ENCODE data around the gene HORMAD2. TPM values are rescaled to one million over a fixed set of nuclear protein-coding genes. Genes with fewer than 3 reads are reported as not detected.

HORMAD2 gene
- total RNA-seq, 2 donors from 2014 or later: 0.12 TPM

DNA sequence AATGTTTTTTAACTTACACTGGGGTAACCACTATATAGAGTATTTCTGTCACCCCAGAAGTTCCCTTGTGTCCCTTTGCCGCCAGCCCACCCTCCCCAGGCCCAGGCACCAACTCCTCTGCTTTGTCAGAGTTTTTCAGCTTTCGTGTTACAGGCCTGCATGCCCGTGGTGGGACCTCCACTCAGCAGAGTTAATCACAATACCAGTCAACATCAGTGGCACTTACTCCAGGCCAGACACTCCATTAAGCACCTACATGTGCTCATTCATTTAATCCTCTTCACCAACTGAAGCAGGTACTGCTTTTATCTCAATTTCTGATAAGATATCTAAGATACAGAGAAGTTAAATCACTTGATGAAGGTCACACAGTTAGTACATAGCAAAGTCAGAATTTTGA, 103.0 kb downstream of the HORMAD2 start:
- no peaks in the 10 kb centered on the region for H3K36me3 Mint-ChIP-seq (ENCODE audit: insufficient read depth in 2 of 2)
- peak overlapping the region; percentile 97 for H3K27ac Mint-ChIP-seq
- H3K9me3 Mint-ChIP-seq: no peaks in the 10 kb centered on the region
- ATAC-seq (replicated peaks in 1 of 2) (no peak), DNase-seq (no peak)
- H3K27me3 Mint-ChIP-seq (ENCODE audit: low read depth): no peaks in the 10 kb centered on the region
- H3K4me1 Mint-ChIP-seq (ENCODE audit: low read depth): peaks cover 94% of the 10 kb centered on the region
- H3K4me3 Mint-ChIP-seq: peak overlapping the region; percentile 37 to 76

DNA sequence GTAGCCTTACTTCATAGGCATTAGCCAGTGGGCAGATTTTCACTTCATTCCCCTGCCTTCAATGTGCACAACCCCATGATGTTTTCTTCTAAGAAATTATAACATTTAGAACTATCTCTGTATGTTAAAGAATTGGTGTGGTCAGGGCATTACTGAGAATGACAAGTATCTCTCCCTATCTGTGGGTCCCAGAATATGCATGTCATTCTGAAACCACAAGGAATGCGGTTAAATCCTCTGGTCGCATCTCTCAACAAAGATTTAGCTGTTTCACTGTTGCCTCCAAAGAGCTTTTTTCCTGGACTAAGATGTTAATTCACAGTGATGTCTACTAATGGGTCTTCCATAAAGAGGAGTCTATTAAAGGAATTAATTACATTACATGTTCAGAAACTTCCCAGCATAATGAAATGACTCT, 103.6 kb downstream of the HORMAD2 start:
- no peaks in the 10 kb centered on the region for H3K9me3 Mint-ChIP-seq
- H3K27ac Mint-ChIP-seq: peak overlapping the region; percentile 97
- no peaks in the 10 kb centered on the region for H3K27me3 Mint-ChIP-seq (ENCODE audit: low read depth)
- peaks cover 92% of the 10 kb centered on the region for H3K4me1 Mint-ChIP-seq (ENCODE audit: low read depth)
- H3K4me3 Mint-ChIP-seq: peak overlapping the region; percentile 40 to 76
- no peaks in the 10 kb centered on the region for H3K36me3 Mint-ChIP-seq (ENCODE audit: insufficient read depth in 2 of 2)
- DNase-seq (peak in 1 of 2 donors; percentile 22), ATAC-seq (replicated peaks in 1 of 2) (peak; percentile 76 to 80)

DNA sequence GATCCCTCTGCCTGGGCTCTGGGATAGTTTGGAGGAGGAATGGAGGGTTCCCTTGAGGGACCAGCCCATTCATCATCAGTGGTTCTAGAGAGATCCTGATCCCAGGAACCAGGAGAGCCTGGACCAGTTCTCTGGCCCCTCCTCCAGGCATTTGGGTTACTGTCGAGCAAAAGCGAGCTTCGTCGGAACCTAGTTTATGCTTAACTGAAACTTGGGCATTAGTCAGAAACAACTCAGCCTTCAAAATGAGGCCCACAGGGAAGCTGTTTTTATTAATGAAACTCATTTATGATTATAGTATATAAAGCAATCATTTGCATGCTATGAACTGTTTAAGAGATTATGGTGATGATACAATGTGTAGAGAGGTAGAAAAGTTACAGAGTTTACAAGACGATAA, 104.9 kb downstream of the HORMAD2 start:
- H3K36me3 Mint-ChIP-seq (ENCODE audit: insufficient read depth in 2 of 2): no peaks in the 10 kb centered on the region
- H3K9me3 Mint-ChIP-seq: no peaks in the 10 kb centered on the region
- peak; percentile 29 to 38 for DNase-seq
- peak overlapping the region; percentile 60 to 76 for H3K4me3 Mint-ChIP-seq
- H3K27ac Mint-ChIP-seq: peak overlapping the region; percentile 97
- peak; percentile 59 to 60 for ATAC-seq (replicated peaks in 1 of 2)
- peaks cover 92% of the 10 kb centered on the region for H3K4me1 Mint-ChIP-seq (ENCODE audit: low read depth)
- no peaks in the 10 kb centered on the region for H3K27me3 Mint-ChIP-seq (ENCODE audit: low read depth)

DNA sequence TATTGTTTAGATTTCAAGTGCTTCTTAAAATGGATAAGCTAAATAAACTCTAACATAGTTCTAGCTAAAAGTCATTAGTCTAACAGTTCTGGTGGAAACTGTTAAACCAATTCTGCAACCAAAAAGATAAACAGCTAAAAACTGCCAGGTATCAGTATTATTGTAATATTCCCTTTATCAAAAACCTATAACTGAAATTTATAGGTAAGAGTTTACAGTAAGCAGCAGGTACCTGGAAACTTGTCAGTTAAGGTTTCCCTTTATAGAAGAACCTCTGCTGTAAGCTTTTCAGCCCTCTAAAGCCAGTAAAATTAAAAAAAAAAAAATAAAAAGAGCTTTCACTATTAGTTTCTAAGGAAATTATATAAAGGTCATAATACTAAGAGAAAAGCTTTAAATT, 105.3 kb downstream of the HORMAD2 start:
- no peaks in the 10 kb centered on the region for H3K36me3 Mint-ChIP-seq (ENCODE audit: insufficient read depth in 2 of 2)
- H3K9me3 Mint-ChIP-seq: no peaks in the 10 kb centered on the region
- no peak for DNase-seq
- H3K27ac Mint-ChIP-seq: peak overlapping the region; percentile 97
- H3K4me3 Mint-ChIP-seq: peak overlapping the region; percentile 60 to 76
- H3K4me1 Mint-ChIP-seq (ENCODE audit: low read depth): peaks cover 93% of the 10 kb centered on the region
- ATAC-seq (replicated peaks in 1 of 2): no peak
- H3K27me3 Mint-ChIP-seq (ENCODE audit: low read depth): no peaks in the 10 kb centered on the region

DNA sequence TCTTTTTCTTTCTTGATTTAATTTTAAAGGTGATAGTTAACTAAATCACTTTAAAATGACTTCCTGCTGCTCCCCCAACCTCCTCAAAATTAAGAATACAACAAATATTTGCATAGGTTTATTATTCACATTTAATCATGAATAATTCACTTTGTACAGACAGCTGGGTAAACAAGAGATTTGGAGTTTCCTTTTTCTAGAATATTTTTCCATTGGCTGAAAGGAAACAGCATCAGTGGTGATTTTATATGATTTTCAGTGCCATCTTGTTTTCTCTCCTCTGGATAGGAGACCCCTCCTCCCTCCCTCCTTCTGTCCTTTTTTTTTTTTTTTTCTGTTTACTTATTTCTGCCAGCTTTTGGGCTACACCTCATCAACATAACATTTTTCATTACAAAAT, 105.8 kb downstream of the HORMAD2 start:
- no peak for ATAC-seq (replicated peaks in 1 of 2)
- Mint-ChIP-seq H3K36me3 (ENCODE audit: insufficient read depth in 2 of 2) (no peaks in the 10 kb centered on the region), H3K27ac (peak overlapping the region; percentile 91), H3K4me1 (ENCODE audit: low read depth) (peaks cover 93% of the 10 kb centered on the region), H3K9me3 (no peaks in the 10 kb centered on the region), H3K27me3 (ENCODE audit: low read depth) (no peaks in the 10 kb centered on the region), H3K4me3 (peak overlapping the region in 1 of 2 donors; percentile 42)
- DNase-seq: no peak

DNA sequence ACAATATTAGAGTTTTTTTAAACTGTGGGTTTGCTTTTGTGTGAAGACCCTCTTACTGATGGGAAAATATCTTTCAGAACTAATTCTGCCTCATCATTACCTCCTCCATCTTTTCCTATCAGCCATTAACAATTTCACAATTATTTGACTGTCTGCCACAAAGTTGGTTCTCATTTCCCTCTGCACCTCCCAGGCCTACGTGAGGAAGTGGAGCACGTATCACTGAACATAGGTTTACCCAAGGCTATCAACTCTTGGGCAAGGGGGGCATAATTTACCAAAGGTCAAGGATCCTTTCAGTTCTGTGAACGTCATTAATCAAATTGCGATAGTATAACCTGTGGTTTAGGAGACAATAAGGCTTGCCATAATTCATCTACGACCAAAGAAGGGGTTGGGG, 106.2 kb downstream of the HORMAD2 start:
- Mint-ChIP-seq H3K27ac (peak overlapping the region; percentile 91), H3K27me3 (ENCODE audit: low read depth) (no peaks in the 10 kb centered on the region), H3K9me3 (no peaks in the 10 kb centered on the region), H3K4me1 (ENCODE audit: low read depth) (peaks cover 93% of the 10 kb centered on the region), H3K36me3 (ENCODE audit: insufficient read depth in 2 of 2) (no peaks in the 10 kb centered on the region), H3K4me3 (peak overlapping the region in 1 of 2 donors; percentile 42)
- DNase-seq (no peak), ATAC-seq (replicated peaks in 1 of 2) (no peak)

DNA sequence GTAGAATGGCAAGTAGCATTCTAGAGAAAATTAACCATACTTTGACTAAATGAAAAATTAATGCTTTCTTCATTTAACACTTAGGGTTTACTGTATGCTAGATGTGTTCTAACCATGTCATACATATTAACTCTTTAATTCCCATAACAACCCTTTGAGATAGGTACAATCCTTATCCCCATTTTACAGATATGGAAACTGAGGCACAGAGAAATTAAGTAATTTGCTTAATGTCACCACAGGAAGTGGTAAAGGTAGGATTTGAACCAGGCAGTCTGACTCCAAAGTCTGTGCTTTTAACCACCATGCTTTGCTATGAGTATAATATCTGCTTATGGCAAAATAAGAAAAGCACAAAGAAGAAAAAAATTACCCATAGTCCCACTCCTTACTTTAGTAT, 106.8 kb downstream of the HORMAD2 start:
- Mint-ChIP-seq H3K4me1 (ENCODE audit: low read depth) (peaks cover 91% of the 10 kb centered on the region), H3K36me3 (ENCODE audit: insufficient read depth in 2 of 2) (no peaks in the 10 kb centered on the region), H3K4me3 (peak overlapping the region; percentile 8 to 34), H3K27me3 (ENCODE audit: low read depth) (no peaks in the 10 kb centered on the region), H3K27ac (peak overlapping the region; percentile 70), H3K9me3 (peaks cover 1 to 3% of the 10 kb centered on the region in 2 donors)
- DNase-seq (no peak), ATAC-seq (replicated peaks in 1 of 2) (no peak)

DNA sequence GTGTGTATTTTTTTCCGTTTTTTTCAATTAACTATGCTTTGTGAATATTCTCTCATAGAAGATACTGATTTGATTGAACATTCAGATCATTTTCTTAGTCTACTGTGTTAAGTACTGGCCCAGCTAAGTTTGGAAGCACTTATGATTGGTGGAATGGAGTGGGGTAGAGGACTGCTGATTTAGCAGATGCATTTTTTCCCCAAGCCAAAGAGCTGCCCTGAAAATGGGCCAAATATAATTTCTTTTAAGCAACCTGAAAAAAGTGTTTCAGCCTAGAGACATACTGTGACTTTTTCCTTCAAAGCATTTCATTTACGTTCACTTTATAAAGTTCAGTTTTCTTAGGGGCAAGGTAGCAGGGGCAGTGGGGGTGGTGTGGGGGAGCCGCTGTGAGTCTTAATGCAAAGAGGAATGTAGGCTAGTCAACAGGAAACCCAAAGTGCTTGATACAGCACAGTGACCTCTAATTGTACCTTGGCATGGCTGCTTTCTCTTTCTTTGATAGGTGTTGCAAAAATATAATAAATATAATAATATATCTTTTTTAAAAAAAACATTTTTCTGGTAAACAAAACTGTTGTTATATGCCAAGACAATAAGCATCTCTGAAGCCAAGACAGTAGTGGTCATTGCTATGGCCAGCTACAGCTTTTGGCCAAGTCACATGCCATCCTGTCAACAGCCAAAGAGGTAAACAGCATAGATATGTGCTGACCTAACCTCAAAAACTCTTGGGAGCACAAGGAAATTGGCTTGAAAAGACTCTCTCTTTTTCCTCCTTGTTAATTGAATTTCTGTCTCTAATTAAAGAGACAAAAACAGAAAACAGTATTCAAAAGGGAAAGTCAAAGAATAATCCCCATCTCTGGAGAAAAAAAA, 107.5 kb downstream of the HORMAD2 start:
- H3K36me3 Mint-ChIP-seq (ENCODE audit: insufficient read depth in 2 of 2): no peaks in the 10 kb centered on the region
- ATAC-seq (replicated peaks in 1 of 2) (no peak), DNase-seq (no peak)
- peak overlapping the region; percentile 8 to 34 for H3K4me3 Mint-ChIP-seq
- peaks cover 3 to 4% of the 10 kb centered on the region in 2 donors for H3K9me3 Mint-ChIP-seq
- H3K27ac Mint-ChIP-seq: peak overlapping the region; percentile 70
- peaks cover 92% of the 10 kb centered on the region for H3K4me1 Mint-ChIP-seq (ENCODE audit: low read depth)
- no peaks in the 10 kb centered on the region for H3K27me3 Mint-ChIP-seq (ENCODE audit: low read depth)

DNA sequence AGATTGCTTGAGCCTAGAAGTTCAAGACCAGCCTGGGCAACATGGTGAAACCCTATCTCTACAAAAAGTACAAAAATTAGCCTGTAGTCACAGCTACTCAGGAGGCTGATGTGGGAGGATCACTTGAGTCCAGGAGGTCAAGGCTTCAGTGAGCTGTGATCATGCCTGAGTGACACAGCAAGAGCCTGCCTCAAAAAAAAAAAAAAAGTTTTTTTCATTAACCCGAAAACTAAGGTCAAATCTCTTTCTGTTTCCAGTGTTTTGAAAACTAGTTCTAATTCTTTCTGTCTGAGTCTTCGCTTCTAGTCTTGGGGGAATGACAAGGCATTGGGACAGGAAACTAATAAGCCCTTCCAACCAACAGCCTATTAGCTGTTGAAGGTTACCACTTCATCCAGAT, 108.6 kb downstream of the HORMAD2 start:
- Mint-ChIP-seq H3K27me3 (ENCODE audit: low read depth) (no peaks in the 10 kb centered on the region), H3K4me3 (no peak overlapping the region), H3K9me3 (peaks cover 3 to 6% of the 10 kb centered on the region in 2 donors), H3K36me3 (ENCODE audit: insufficient read depth in 2 of 2) (no peaks in the 10 kb centered on the region), H3K27ac (peak overlapping the region; percentile 18), H3K4me1 (ENCODE audit: low read depth) (peaks cover 87% of the 10 kb centered on the region)
- DNase-seq (no peak), ATAC-seq (replicated peaks in 1 of 2) (no peak)

DNA sequence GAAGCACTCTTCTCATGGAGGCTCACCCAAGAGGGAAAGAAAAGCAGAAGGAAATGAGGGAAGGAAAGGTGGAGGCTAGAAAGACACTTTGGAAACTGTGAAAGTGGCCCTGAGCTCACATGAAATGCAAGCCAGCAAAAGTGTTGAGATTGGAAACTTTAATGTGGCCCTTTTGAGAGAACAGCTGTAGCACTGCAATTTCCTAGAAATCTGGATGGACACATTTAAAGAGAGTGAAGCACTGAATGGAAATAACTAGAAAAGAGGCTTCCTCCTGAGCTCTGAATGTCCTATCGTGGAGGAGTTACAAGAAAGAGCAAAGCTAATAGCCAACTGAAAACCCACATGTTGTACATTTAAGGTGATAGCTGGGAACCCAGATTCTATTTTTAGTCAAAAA, 110.3 kb downstream of the HORMAD2 start:
- peak overlapping the region in 1 of 2 donors; percentile 20 for H3K4me3 Mint-ChIP-seq
- H3K36me3 Mint-ChIP-seq (ENCODE audit: insufficient read depth in 2 of 2): peaks cover 0 to 1% of the 10 kb centered on the region in 2 donors
- peaks cover 76% of the 10 kb centered on the region for H3K4me1 Mint-ChIP-seq (ENCODE audit: low read depth)
- peaks cover 3 to 6% of the 10 kb centered on the region in 2 donors for H3K9me3 Mint-ChIP-seq
- H3K27ac Mint-ChIP-seq: peak overlapping the region; percentile 59
- DNase-seq: no peak
- no peak for ATAC-seq (replicated peaks in 1 of 2)
- no peaks in the 10 kb centered on the region for H3K27me3 Mint-ChIP-seq (ENCODE audit: low read depth)

DNA sequence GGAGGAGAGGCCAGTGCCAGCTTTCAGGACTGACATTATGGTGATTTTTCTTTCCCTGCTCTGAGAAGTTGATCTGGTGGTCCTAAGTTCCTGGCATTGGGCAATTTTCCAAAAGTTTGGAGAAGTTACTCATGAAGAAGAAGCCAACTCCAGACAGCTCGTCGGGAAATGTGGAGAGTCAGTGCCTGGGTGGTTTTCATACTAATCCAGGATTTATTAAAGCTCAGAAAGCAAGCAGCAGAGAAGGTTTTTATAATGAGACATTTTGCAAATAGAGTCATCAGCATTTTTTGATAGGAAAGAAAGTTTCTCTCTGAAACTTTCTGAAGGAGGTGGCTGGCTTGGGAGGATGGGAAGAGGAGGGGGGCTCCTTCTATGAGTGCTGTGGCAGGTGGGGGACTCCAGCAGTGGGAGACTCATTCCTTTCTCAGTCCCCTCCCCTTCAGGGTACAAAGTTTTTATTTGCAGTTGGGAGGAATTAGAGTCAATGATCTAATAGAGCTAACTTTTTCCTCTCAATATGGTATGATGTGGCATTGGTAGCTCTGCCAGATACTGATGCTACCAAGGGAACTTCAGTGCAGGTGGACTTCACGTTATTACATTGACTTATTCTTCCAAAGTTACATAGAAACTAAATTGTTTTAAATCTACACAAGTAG, 110.9 kb downstream of the HORMAD2 start:
- H3K4me3 Mint-ChIP-seq: peak overlapping the region in 1 of 2 donors; percentile 20
- peaks cover 0 to 1% of the 10 kb centered on the region in 2 donors for H3K36me3 Mint-ChIP-seq (ENCODE audit: insufficient read depth in 2 of 2)

DNA sequence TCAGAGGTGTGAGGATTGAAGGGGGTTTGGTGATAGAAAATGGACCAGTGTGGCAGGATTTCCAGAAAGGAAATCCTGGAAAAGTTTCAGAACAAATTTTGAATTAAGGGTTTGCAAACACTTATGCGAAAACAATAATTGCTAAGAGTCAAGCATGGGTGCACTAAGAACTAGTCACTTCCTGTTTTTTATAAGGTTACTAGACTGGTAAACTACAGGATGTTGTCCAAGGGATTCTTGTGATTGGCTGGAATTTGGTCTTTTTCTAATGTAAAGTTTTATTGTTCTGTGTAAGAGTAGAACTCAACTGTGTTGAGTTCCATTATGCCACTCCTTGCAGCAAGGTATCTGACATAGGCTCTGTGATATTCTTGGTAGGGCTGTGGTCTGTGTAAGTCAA, 112.2 kb downstream of the HORMAD2 start:
- Mint-ChIP-seq H3K27ac (no peak overlapping the region), H3K4me3 (no peak overlapping the region), H3K36me3 (ENCODE audit: insufficient read depth in 2 of 2) (peaks cover 0 to 1% of the 10 kb centered on the region in 2 donors), H3K9me3 (peaks cover 3 to 6% of the 10 kb centered on the region in 2 donors), H3K4me1 (ENCODE audit: low read depth) (peaks cover 76% of the 10 kb centered on the region), H3K27me3 (ENCODE audit: low read depth) (no peaks in the 10 kb centered on the region)
- ATAC-seq (replicated peaks in 1 of 2) (no peak), DNase-seq (no peak)

More for the DNA sequence above, 110.9 kb downstream of the HORMAD2 start:
- DNase-seq: no peak
- Mint-ChIP-seq H3K9me3 (peaks cover 3 to 6% of the 10 kb centered on the region in 2 donors), H3K27ac (peak overlapping the region; percentile 59), H3K27me3 (ENCODE audit: low read depth) (no peaks in the 10 kb centered on the region), H3K4me1 (ENCODE audit: low read depth) (peaks cover 76% of the 10 kb centered on the region)
- ATAC-seq (replicated peaks in 1 of 2): no peak

DNA sequence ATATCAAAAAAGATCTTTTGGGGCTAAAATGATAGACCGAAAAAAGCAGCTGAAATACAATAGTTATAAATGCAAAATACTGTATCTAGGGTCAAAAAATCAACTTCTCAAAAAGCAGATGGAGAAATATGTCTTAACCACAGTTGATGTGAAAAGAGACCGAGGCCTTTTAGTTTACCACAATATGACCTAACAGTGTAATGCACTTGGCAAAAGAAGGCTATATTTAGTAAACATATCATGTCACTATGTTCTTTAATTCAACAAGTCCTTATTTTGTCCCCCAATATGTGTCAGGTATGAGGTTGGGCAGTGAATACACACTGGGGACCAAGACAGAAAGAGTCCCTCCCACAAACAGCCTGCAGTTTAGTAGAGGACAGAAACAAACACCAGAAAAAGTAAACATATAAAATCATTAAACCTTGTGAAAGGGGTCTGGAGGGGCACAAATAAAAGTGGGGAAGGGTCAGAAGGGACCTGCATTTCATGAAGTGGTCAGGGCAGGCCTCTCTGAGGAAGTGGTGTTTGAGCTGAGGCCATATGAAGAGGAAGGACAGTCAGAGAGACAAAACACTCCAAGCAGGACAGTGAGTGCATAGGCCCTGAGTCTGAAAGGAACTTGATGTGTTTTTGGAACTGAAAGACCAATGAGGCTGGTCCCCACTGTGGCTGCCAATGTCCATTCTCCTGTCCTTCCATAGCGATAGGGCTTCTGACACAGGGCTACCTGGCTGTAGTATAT, 112.9 kb downstream of the HORMAD2 start:
- H3K36me3 Mint-ChIP-seq (ENCODE audit: insufficient read depth in 2 of 2): peaks cover 0 to 1% of the 10 kb centered on the region in 2 donors
- peak overlapping the region; percentile 58 for H3K27ac Mint-ChIP-seq
- no peak for DNase-seq
- peaks cover 77% of the 10 kb centered on the region for H3K4me1 Mint-ChIP-seq (ENCODE audit: low read depth)
- ATAC-seq (replicated peaks in 1 of 2): no peak
- H3K9me3 Mint-ChIP-seq: peaks cover 3 to 6% of the 10 kb centered on the region in 2 donors
- H3K27me3 Mint-ChIP-seq (ENCODE audit: low read depth): no peaks in the 10 kb centered on the region
- H3K4me3 Mint-ChIP-seq: no peak overlapping the region

All from activated T-cell treated with anti-CD3 and anti-CD28 coated beads, Interleukin-2, amount 50 U/mL, for 72 hours (primary cell).